Progenitor cell of endocrine pancreas (in vitro differentiated cells): ENCODE data around the gene ANKRD36. TPM values are rescaled to one million over a fixed set of nuclear protein-coding genes. Genes with fewer than 3 reads are reported as not detected.
"Not testable (repeated sequence)": the region's sequence is repeated elsewhere in the genome, so short reads cannot be mapped to it uniquely, and the experiment has no call there.

Source experiments
- DNase-seq: peaks from one replicate; pipeline ENCODE4 v3.0.0; 2021; ENCODE audit warnings: low spot score; ENCODE audit not compliant: unreplicated experiment
- H3K27ac Mint-ChIP-seq: 2 replicates; pipeline ENCODE4 v1.8.0; 2021; ENCODE audit warnings: mild to moderate bottlenecking, moderate library complexity, mixed read lengths
- H3K27me3 Mint-ChIP-seq: 2 replicates; pipeline ENCODE4 v1.8.0; 2021; ENCODE audit warnings: mixed read lengths
- H3K36me3 Mint-ChIP-seq: 2 replicates; pipeline ENCODE4 v1.8.0; 2022; ENCODE audit warnings: mixed read lengths; ENCODE audit not compliant: insufficient read depth
- H3K4me1 Mint-ChIP-seq: 2 replicates; pipeline ENCODE4 v1.8.0; 2021; ENCODE audit warnings: low read depth, mixed read lengths
- H3K4me3 Mint-ChIP-seq: 2 replicates; pipeline ENCODE4 v1.8.0; 2021; ENCODE audit warnings: low read depth, mild to moderate bottlenecking, moderate library complexity, mixed read lengths
- H3K9me3 Mint-ChIP-seq: 2 replicates; pipeline ENCODE4 v1.8.0; 2021; ENCODE audit warnings: low read depth, mixed read lengths
- long read RNA-seq: library from polyadenylated mRNA; unstranded; transcript quantifications from one replicate; pipeline ENCODE4 v2.0.0, GENCODE V29; 2020
- total RNA-seq: library from RNA; stranded (reverse); gene quantifications from 2 replicates; pipeline ENCODE4 v1.2.1, GENCODE V29; 2021
- TF ChIP-seq, protein P1 (sequence below): fragments of 200-600 bp; sonication (generic); IDR thresholded peaks from one replicate; pipeline ENCODE4 v1.5.0; 2021; ENCODE audit warnings: antibody characterized with exemption, mild to moderate bottlenecking; ENCODE audit not compliant: unreplicated experiment

Gene ANKRD36
- 44.5 and 46.1 TPM in 2 replicates for total RNA-seq
- long read RNA-seq, partial matches to known transcripts, result 27 of 120 reads
- long read RNA-seq, other reads (novel, unspliced or antisense), result 91 of 120 reads

DNA sequence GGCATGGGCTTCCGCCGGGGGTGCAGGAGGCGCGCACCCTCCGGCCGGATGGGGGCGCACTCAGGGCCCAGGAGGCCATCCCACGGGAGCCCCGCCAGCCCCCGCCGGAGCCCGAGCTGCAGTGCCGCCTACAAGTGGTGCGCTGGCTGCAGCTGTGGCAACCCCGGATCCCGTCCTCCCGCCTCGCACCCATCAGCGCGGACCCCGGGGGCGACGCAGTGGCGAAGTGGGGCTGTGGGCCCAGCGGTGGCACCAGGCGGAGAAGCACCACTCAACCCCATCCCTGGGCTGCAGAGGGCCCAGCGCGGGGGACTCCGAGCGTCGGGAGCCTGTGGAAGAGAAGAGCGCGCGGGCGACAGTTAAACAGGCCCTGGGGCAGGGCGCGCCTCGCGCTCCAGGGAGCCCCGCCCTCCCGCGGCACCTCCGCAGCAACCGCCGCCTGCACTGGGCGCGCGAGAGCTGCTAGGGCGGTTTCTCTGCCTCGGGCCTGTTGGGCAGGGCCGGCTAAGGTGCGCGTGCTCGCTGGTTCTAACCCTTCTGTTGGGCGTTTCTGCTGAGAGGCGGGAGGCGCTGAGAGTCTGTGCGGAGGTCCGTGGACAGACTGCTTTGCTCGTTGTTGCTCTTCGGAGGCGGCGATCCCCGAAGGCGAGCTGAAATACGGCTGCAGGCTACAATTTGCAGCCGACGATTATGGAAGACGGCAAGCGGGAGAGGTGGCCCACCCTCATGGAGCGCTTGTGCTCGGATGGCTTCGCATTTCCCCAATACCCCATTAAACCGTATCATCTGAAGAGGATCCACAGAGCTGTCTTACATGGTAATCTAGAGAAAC is at the start of gene ANKRD36:
Gene ANKRD36 (plus strand): TSS at position 104 of the 832 bp plus-strand sequence. CDS start 587 bp downstream, at position 691.
- not testable (repeated sequence) for H3K36me3 Mint-ChIP-seq, H3K27me3 Mint-ChIP-seq, H3K9me3 Mint-ChIP-seq, H3K4me1 Mint-ChIP-seq
- Mint-ChIP-seq H3K27ac (peak within 1 kb of the TSS; percentile 98), H3K4me3 (peak within 1 kb of the TSS; percentile 92)
- peak; percentile 79 for DNase-seq
- TF ChIP-seq, protein P1, sequence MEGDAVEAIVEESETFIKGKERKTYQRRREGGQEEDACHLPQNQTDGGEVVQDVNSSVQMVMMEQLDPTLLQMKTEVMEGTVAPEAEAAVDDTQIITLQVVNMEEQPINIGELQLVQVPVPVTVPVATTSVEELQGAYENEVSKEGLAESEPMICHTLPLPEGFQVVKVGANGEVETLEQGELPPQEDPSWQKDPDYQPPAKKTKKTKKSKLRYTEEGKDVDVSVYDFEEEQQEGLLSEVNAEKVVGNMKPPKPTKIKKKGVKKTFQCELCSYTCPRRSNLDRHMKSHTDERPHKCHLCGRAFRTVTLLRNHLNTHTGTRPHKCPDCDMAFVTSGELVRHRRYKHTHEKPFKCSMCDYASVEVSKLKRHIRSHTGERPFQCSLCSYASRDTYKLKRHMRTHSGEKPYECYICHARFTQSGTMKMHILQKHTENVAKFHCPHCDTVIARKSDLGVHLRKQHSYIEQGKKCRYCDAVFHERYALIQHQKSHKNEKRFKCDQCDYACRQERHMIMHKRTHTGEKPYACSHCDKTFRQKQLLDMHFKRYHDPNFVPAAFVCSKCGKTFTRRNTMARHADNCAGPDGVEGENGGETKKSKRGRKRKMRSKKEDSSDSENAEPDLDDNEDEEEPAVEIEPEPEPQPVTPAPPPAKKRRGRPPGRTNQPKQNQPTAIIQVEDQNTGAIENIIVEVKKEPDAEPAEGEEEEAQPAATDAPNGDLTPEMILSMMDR, result peak; percentile 66

DNA sequence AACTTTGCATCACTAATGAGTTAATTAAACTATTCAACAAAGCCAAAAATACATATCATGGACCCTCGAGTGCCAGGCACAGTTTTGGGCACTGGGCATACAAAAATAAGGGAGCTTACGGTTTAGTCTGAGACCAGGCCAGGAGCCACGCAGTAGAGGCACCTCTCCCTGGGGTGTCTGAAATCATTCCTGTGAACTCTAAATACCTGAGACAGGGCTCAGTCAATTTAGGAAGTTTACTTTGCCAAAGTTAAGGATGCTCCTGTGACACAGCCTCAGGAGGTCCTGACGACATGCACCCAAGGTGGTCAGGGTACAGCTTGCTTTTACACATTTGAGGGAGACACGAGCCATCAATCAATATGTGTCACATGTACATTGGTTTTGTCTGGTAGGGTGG is 46.9 kb upstream of the ANKRD36 start:
- H3K27ac Mint-ChIP-seq, H3K4me3 Mint-ChIP-seq, H3K27me3 Mint-ChIP-seq, H3K36me3 Mint-ChIP-seq, H3K4me1 Mint-ChIP-seq, H3K9me3 Mint-ChIP-seq, DNase-seq: not testable (repeated sequence)

DNA sequence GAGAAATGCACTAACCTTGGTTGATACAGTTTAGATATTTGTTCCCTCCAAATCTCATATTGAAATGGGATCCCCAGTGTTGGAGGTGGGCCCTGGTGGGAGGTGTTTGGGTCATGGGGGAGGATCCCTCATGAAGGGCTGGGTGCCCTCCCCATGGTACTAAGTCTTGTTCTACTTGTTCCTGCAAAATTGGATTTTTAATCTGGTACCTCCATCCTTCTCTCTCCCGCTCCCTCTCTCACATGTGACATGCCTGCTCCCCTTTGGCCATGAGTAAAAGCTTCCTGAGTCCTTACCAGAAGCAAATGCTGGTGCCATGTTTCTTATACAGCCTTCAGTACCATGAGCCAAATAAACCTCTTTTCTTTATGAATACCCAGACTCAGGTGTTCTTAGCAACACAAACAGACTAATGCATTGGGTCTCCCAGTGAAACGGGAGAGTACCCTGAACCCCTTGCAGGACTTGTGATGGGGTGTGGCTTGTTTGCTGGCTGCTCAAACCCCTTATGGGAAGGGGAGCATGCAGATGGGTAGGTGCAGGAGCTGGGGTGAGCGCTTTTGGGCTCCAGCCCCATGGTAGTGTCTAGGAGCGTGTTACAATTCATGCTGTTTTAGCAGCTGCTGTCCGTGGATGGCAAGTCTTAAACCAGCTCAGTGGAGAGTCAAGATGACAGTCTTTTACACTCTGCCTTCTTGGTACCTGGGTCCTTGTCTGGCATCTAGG is 45.5 kb upstream of the ANKRD36 start:
- H3K36me3 Mint-ChIP-seq, result no peaks in the 10 kb centered on the region
- no peaks in the 10 kb centered on the region for H3K9me3 Mint-ChIP-seq
- H3K27ac Mint-ChIP-seq, result no peak overlapping the region
- no peaks in the 10 kb centered on the region for H3K4me1 Mint-ChIP-seq
- H3K27me3 Mint-ChIP-seq, result peaks cover 5% of the 10 kb centered on the region
- no peak for DNase-seq
- H3K4me3 Mint-ChIP-seq, result no peak overlapping the region
- TF ChIP-seq, protein P1, result no peak

DNA sequence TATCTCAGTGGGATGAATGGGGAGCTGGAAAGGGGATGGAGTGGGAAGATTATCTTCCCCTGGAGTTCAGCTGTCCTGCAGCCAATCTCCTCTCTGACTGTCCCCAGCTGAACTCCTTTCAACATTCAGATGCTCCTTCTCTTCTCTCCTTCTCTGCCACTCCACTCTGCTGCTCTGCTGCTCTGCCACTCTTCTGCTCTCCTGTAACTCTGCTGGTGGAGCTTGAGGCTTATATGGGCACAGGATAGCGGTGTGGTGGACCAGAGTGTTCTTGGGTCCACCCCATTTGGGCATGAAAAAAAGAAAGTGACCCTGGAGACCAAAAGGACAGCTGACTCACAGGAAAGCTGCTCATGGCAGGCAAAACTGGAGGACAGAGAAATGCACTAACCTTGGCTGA is 44.9 kb upstream of the ANKRD36 start:
- TF ChIP-seq, protein P1, result no peak
- Mint-ChIP-seq H3K36me3 (no peaks in the 10 kb centered on the region), H3K27ac (no peak overlapping the region), H3K9me3 (no peaks in the 10 kb centered on the region), H3K4me1 (no peaks in the 10 kb centered on the region), H3K4me3 (no peak overlapping the region), H3K27me3 (peaks cover 5% of the 10 kb centered on the region)
- no peak for DNase-seq

DNA sequence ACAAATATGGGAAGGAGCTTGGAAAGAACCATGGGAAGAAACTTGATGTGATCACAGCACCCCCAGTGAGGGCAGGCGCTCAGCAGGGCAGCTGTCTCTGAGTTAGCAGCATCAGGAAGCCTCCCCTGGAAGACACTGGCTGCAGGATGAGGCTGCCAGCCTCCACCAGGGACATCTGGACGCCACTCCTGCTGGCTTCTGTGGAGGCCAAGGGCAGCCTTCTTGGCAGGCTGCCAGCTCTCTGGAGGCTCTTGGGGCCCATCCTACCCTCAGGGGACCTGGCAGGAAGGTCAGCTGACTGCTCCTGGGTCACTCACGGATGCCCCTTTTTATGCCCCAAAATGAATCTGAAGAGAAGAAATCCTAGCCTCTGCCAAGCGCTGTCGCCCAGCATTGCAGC is 44.2 kb upstream of the ANKRD36 start:
- H3K36me3 Mint-ChIP-seq, H3K4me3 Mint-ChIP-seq, DNase-seq, H3K9me3 Mint-ChIP-seq, H3K4me1 Mint-ChIP-seq, H3K27ac Mint-ChIP-seq, H3K27me3 Mint-ChIP-seq: not testable (repeated sequence)

DNA sequence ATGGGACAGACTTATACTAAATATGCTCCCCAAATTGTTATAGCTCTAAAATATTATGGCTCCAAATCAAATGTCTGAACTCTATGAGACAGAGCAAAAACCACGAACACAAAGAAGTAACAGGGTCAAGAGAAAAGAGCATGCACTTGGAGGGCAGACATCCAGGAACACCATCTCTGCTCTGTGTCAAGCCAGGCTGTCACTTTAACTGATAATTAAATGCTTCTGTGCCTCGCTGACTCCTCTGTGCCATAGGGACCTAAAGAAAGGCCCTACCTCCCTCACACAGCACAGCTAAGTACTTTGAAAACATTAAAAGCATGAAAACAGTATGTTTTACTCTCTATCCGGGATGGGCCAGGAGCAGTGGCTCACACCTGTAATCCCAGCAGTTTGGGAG is 42.0 kb upstream of the ANKRD36 start:
- H3K27me3 Mint-ChIP-seq, H3K27ac Mint-ChIP-seq, H3K9me3 Mint-ChIP-seq, DNase-seq, H3K4me3 Mint-ChIP-seq, H3K36me3 Mint-ChIP-seq, H3K4me1 Mint-ChIP-seq: not testable (repeated sequence)

DNA sequence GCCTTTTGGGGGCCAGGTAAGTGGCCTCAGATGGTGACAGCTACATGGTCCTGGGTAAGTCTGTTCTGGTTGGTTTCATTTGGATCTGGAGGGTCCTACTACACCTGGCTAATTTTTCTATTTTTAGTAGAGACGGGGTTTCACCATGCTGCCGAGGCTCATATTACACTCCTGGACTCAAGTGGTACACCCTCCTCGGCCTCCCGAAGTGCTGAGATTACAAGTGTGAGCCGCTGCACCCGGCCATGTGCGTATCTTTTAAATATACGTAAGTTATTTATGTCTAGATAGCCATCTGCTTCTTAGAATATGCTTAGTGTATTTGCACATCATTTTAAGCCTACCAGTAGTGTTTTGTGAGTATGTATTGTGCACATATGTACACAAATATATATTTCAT is 35.7 kb upstream of the ANKRD36 start:
- DNase-seq, H3K27ac Mint-ChIP-seq, H3K36me3 Mint-ChIP-seq, H3K4me1 Mint-ChIP-seq, H3K27me3 Mint-ChIP-seq, H3K4me3 Mint-ChIP-seq, H3K9me3 Mint-ChIP-seq: not testable (repeated sequence)

DNA sequence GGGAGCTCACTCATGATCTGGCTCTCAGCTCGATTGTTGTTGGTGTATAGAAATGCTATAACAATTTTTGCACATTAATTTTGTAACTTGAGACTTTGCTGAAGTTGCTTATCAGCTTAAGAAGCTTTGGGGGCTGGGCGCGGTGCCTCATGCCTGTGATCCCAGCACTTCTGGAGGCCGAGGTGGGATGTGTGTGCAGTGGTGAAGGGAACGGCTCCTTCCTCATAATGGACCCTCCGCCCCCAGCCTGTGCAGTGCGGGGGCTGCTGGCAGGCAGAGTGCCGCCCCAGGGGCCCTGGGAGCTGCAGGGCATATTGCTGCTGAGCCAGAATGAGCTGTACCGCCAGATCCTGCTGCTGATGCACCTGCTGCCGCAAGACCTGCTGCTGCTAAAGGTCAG is 32.1 kb upstream of the ANKRD36 start:
- not testable (repeated sequence) for H3K27me3 Mint-ChIP-seq, H3K9me3 Mint-ChIP-seq, H3K4me1 Mint-ChIP-seq, H3K4me3 Mint-ChIP-seq, H3K27ac Mint-ChIP-seq, DNase-seq, H3K36me3 Mint-ChIP-seq

DNA sequence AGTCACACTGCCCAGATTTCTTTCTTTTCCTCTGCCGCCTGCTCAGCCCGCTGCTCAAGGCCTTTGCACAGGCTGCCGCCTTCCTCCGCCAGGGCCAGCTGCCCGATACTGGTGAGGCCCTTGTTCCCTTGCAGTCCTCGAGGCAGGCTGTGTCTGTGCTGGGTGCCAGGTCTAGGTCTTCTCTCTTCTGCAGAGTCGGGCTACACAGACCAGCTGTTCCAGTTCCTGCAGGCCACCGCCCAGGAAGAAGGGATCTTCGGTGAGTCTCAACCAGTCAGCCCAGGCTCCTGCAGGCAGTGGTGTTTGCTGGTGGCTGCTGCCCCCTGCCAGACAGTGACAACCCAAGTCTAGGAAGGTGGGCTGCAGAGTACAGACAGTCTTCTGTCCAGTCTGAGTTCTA is 30.7 kb upstream of the ANKRD36 start:
- not testable (repeated sequence) for H3K4me3 Mint-ChIP-seq, H3K27ac Mint-ChIP-seq, DNase-seq, H3K4me1 Mint-ChIP-seq, H3K27me3 Mint-ChIP-seq, H3K36me3 Mint-ChIP-seq, H3K9me3 Mint-ChIP-seq

DNA sequence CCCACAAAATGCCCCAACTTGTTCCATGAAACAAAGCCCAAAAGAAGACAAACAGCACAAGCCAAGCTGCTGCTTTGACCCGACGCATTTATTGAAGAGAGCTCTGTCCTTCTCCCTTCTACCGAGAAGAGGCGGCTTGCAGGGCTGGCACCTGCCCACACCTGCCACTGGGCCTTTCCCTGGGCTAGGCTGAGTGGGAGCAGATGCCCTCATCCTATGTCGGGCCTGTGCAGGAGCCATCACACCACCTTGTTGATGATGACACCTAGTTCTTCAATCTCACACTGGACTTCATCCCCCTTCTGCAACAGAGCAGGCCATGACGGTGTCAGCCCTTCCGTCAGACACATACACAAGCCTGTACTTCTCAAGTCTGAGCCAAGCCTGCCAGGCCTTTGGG is 29.4 kb upstream of the ANKRD36 start:
- H3K4me3 Mint-ChIP-seq, H3K4me1 Mint-ChIP-seq, H3K36me3 Mint-ChIP-seq, H3K27me3 Mint-ChIP-seq, H3K9me3 Mint-ChIP-seq, DNase-seq, H3K27ac Mint-ChIP-seq: not testable (repeated sequence)
